OCI-LY1 (cell line): Measurements from ENCODE around the gene FKBP8.

Experiments used
- H2AFZ ChIP-seq: fragments of 200-600 bp; sonication (generic), shearing (Covaris generic); 2 replicates; pipeline ENCODE4 v1.6.0; 2014; ENCODE audit warnings: antibody characterized with exemption, mild to moderate bottlenecking, low read length
- H3F3A ChIP-seq: fragments of 200-600 bp; sonication (generic), shearing (Covaris generic); 2 replicates; pipeline ENCODE4 v1.6.0; 2014; ENCODE audit warnings: mild to moderate bottlenecking, antibody characterized with exemption, low read length, moderate library complexity; ENCODE audit not compliant: insufficient read depth
- H3K27ac ChIP-seq: fragments of 200-600 bp; sonication (generic); 2 replicates; pipeline ENCODE4 v1.5.1; 2014; ENCODE audit warnings: low read length, mixed run types, mild to moderate bottlenecking, low read depth; ENCODE audit not compliant: poor library complexity, severe bottlenecking
- H3K27me3 ChIP-seq: fragments of 200-600 bp; sonication (generic); 2 replicates; pipeline ENCODE4 v1.6.0; 2014; ENCODE audit warnings: antibody characterized with exemption, mild to moderate bottlenecking, low read length, moderate library complexity; ENCODE audit not compliant: insufficient read depth
- H3K36me3 ChIP-seq: fragments of 200-600 bp; sonication (generic); 2 replicates; pipeline ENCODE4 v1.6.1; 2014; ENCODE audit warnings: mild to moderate bottlenecking, antibody characterized with exemption, low read length, moderate library complexity, mixed read lengths; ENCODE audit not compliant: insufficient read depth
- H3K4me1 ChIP-seq: fragments of 200-600 bp; sonication (generic); 2 replicates; pipeline ENCODE4 v1.5.1; 2014; ENCODE audit warnings: mild to moderate bottlenecking, low read length, moderate library complexity; ENCODE audit not compliant: insufficient read depth, severe bottlenecking
- H3K4me2 ChIP-seq: fragments of 200-600 bp; sonication (generic), shearing (Covaris generic); 2 replicates; pipeline ENCODE4 v1.6.1; 2014; ENCODE audit warnings: low read length
- H3K4me3 ChIP-seq: fragments of 200-600 bp; sonication (generic); 2 replicates; pipeline ENCODE4 v1.5.1; 2014; ENCODE audit warnings: low read length, low read depth, mild to moderate bottlenecking, mixed read lengths; ENCODE audit not compliant: poor library complexity, severe bottlenecking
- H3K79me2 ChIP-seq: fragments of 200-600 bp; shearing (Covaris generic); 2 replicates; pipeline ENCODE4 v1.6.1; 2016; ENCODE audit warnings: mixed run types, low read length, mixed read lengths; ENCODE audit not compliant: insufficient read depth
- H3K9ac ChIP-seq: fragments of 200-600 bp; sonication (generic), shearing (Covaris generic); 2 replicates; pipeline ENCODE4 v1.6.1; 2014; ENCODE audit warnings: mild to moderate bottlenecking, low read length, mixed read lengths
- H3K9me2 ChIP-seq: fragments of 200-600 bp; sonication (generic), shearing (Covaris generic); 2 replicates; pipeline ENCODE4 v1.6.1; 2014; ENCODE audit warnings: low read depth, mild to moderate bottlenecking, low read length, mixed read lengths
- H3K9me3 ChIP-seq: fragments of 200-600 bp; shearing (Covaris generic); 2 replicates; pipeline ENCODE4 v1.6.1; 2014; ENCODE audit warnings: low read length, mixed read lengths
- H4K20me1 ChIP-seq: fragments of 200-600 bp; sonication (generic), shearing (Covaris generic); 2 replicates; pipeline ENCODE4 v1.6.0; 2016; ENCODE audit warnings: mild to moderate bottlenecking, low read length; ENCODE audit not compliant: insufficient read depth
- CTCF ChIP-seq: fragments of 200-600 bp; sonication (generic), shearing (Covaris generic); IDR thresholded peaks from 2 replicates; pipeline ENCODE4 v1.5.1; 2017; ENCODE audit warnings: mild to moderate bottlenecking, antibody characterized with exemption, low read length, moderate library complexity, mixed read lengths
- EZH2 ChIP-seq: fragments of 200-600 bp; sonication (generic), shearing (Covaris generic); IDR thresholded peaks from 2 replicates; pipeline ENCODE4 v1.8.0; 2017; ENCODE audit warnings: borderline replicate concordance, mixed run types, mild to moderate bottlenecking, antibody characterized with exemption, low read length, moderate library complexity, mixed read lengths

FKBP8 gene

DNA sequence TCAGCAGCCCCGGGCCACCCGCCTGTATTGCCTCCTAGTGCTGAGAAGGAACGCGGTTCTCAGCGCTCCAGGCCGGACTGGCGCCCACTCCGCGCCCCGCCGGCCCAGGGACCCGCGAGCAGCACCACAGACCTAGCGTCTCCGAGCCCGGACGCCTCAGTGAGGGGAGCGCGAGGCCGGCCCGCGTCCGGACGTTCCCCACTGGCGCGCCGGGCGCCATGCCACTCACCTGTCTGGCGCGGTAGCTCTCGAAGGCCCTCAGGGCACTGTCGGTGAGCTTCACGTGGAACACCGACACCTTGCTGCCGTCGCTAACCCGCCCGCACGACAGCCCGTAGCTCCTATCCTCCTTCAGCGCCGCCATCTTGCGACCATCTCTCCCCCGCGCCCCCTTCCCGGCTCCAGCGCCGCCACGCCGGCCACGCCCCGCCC, 21.7 kb downstream of the FKBP8 start, which contains the start of gene ELL:
TSS of gene ELL (minus strand) at position 379 of the 432 bp plus-strand sequence. CDS start at position 364, 15 bp downstream.
- Histone ChIP-seq H3K4me1 (peaks cover 24% of the 10 kb centered on the region), H3K27me3 (no peaks in the 10 kb centered on the region), H3K9me2 (no peaks in the 10 kb centered on the region), H3F3A (no peaks in the 10 kb centered on the region), H4K20me1 (no peaks in the 10 kb centered on the region), H3K4me2 (peak within 1 kb of the TSS; percentile 87), H3K9me3 (no peaks in the 10 kb centered on the region), H2AFZ (no peak within 1 kb of the TSS), H3K36me3 (peaks cover 4% of the 10 kb centered on the region), H3K27ac (peak within 1 kb of the TSS; percentile 49), H3K4me3 (peak within 1 kb of the TSS; percentile 89), H3K9ac (peak within 1 kb of the TSS; percentile 81), H3K79me2 (peaks cover 16% of the 10 kb centered on the region)
- TF ChIP-seq EZH2, result no peak
- 0 out of 2 replicates have a peak, but pooled peaks have one; percentile 4 for TF ChIP-seq CTCF

DNA sequence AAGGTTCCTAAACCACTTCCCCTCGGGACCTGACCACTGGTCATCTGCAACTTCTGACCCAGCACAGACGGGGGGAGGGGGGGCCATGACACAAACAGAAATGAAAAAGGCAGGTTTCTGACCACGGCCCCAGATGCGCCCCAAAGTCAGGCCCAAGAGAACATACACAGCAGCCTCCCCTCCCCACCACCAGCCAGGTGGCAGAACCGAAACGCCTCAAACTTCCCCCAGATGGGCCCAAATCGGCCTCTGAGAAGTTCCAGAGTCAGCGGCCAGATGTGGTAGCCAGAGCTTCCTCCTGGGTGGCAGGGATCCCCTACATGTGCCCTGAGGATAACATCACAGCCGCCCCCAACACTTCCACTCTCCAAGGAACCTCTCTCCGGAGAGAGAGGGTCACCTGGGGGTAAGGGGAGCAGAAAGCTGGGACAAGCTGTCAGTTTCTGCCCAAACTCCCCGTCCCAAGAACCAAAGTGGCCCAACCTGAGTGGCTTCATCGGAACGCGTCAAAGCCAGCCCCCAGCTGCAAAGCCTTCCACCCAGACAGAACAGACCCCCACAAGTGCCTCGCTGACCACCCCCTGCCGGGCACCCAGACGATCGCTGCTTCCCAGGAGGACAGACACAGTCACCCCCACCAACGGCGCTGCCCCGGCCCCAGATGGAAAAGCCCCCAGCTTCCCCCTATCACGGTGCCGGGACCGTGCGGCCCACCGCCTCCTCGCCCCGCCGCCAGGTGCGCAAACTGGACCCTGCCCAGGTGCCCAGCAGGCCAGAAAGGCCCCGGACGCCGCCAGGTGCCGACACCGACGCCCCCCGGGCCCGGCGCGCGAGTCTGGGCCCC, 22.3 kb downstream of the FKBP8 start:
- H3K27me3 ChIP-seq, result no peaks in the 10 kb centered on the region
- H4K20me1 ChIP-seq, result no peaks in the 10 kb centered on the region
- H3K4me1 ChIP-seq, result peaks cover 28% of the 10 kb centered on the region
- TF ChIP-seq CTCF, result no peak
- TF ChIP-seq EZH2, result no peak
- H3K4me2 ChIP-seq, result peak overlapping the region; percentile 87
- peaks cover 4% of the 10 kb centered on the region for H3K36me3 ChIP-seq
- H3K4me3 ChIP-seq, result peak overlapping the region; percentile 89
- H3K27ac ChIP-seq, result peak overlapping the region; percentile 49
- no peaks in the 10 kb centered on the region for H3K9me3 ChIP-seq
- H3K9me2 ChIP-seq, result no peaks in the 10 kb centered on the region
- H3K9ac ChIP-seq, result peak overlapping the region; percentile 81
- no peaks in the 10 kb centered on the region for H3F3A ChIP-seq
- H2AFZ ChIP-seq, result no peak overlapping the region
- H3K79me2 ChIP-seq, result peaks cover 20% of the 10 kb centered on the region

DNA sequence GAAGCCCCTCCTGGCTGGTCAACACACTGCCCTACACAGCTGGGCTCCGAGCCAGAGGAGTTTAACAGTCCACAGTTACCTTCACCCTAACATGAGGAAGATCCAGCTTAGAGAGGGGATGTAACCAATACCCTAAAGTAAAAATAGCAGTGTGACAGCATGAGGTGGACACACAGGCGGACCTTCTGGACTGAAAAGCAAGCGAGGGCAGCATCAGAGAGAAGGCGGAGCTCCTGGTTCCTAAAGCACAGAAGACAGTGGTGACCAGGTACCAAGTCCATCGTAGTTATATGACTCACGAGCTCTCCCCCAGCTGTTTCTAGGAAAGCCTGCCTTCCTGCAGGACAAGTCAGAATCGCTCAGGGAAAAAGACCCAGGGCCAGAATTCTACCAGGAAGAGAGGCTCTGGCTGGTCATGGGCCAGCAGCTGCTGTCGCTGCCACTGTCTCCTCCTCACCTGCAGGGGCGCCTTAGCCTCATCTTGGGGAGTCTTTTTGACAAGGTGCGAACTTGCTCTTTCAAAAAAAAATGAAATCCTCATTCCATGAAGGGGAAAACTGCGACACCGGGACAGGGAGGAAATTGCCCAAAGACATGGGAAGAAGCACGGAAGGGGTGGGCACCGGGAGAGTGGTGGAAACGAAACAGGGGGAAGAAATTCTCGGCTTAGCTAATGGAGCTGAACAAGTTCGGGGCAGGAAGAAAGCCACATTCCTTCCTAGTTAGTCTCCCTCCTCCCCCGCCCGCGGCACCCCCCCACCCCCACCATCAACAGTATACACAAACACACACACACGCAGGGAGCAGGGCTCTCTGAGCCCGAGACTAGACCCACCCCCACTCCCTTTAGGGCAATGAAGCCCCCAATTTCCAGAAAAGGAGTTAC, 23.2 kb downstream of the FKBP8 start:
- Histone ChIP-seq H3K36me3 (peaks cover 4% of the 10 kb centered on the region), H3K27ac (peak overlapping the region; percentile 49), H3K4me1 (peaks cover 36% of the 10 kb centered on the region), H3K79me2 (peaks cover 26% of the 10 kb centered on the region), H3K9ac (peak overlapping the region; percentile 81), H2AFZ (no peak overlapping the region), H3K4me3 (peak overlapping the region; percentile 89), H3K27me3 (no peaks in the 10 kb centered on the region), H3K4me2 (peak overlapping the region; percentile 87), H3K9me3 (no peaks in the 10 kb centered on the region), H4K20me1 (no peaks in the 10 kb centered on the region), H3K9me2 (no peaks in the 10 kb centered on the region), H3F3A (no peaks in the 10 kb centered on the region)
- TF ChIP-seq CTCF (peak; percentile 84), EZH2 (no peak)
